ENCODE results near the gene FXYD7.

- no peak for TF ChIP-seq CTCF (optimal IDR thresholded peaks at IDR 0.05 in 1 of 3, IDR thresholded peaks at IDR 0.05 in 1 of 3, conservative IDR thresholded peaks at IDR 0.05 in 1 of 3; ENCODE audit: extremely low read depth in 1 of 3, insufficient read depth in 2 of 3, low read length in 3 of 3)
- TF ChIP-seq EZH2 (IDR thresholded peaks at IDR 0.05; ENCODE audit: low read length), result no peak
Observed at GRCh38 chr19:35106291-35106583, 36.8 kb upstream of the FXYD7 start.
